Thyroid gland (tissue), 4 donors: ENCODE data around the gene PPP5C. TPM values are rescaled to one million over a fixed set of nuclear protein-coding genes. Genes with fewer than 3 reads are reported as not detected.

Experiments used
- DNase-seq, 2 donors: peaks; one replicate each; pipeline ENCODE4 v3.0.0-alpha.2; 2019
- H3K27ac ChIP-seq, 3 donors: fragments of 200-600 bp; sonication (generic); 1 replicate in 2 of 3; 2 replicates in 1 of 3; pipeline ENCODE4 v1.5.1; 2016 to 2019; ENCODE audit warnings: mild to moderate bottlenecking in 1 of 3, moderate library complexity in 1 of 3
- H3K27me3 ChIP-seq: fragments of 200-600 bp; sonication (generic); one replicate; pipeline ENCODE4 v1.5.1; 2019
- H3K36me3 ChIP-seq, 2 donors: fragments of 200-600 bp; sonication (generic); one replicate each; pipeline ENCODE4 v1.5.1; 2016 to 2019
- H3K4me1 ChIP-seq, 2 donors: fragments of 200-600 bp; sonication (generic); one replicate each; pipeline ENCODE4 v1.5.1; 2017 to 2019
- H3K4me3 ChIP-seq, 3 donors: fragments of 200-600 bp; sonication (generic); replicated peaks in 1 of 3; 1 replicate in 2 of 3; 2 replicates in 1 of 3; pipeline ENCODE4 v1.5.1; 2016; ENCODE audit warnings: mild to moderate bottlenecking in 1 of 3
- H3K9me3 ChIP-seq: fragments of 200-600 bp; sonication (generic); one replicate; pipeline ENCODE4 v1.5.1; 2017
- POLR2A ChIP-seq, 2 donors: fragments of 450-650 bp; IDR thresholded peaks; one replicate each; pipeline ENCODE4 v1.6.1; 2017; ENCODE audit warnings: antibody characterized with exemption in 2 of 2, mild to moderate bottlenecking in 2 of 2, moderate library complexity in 1 of 2
- WGBS, 2 donors: methylation state at CpG; one replicate each; pipeline ENCODE4 v1.1.5; 2017; 5-methylcytosine and 5-hydroxymethylcytosine counted together
- intact Hi-C: fragments of 100-400 bp; cut with DNase I; formaldehyde crosslinking; loops from one replicate; pipeline ENCODE4 v1.15.1; 2023
- total RNA-seq, 4 donors: library from RNA; depleted of rRNA; stranded (reverse); fragments of >200 nt; gene quantifications; one replicate each; pipeline ENCODE4 v1.2.3, GENCODE V29; 2016
- TF ChIP-seq, protein P1 (sequence below), 6 experiments: fragments of 200-600 bp in 3 of 6; fragments of 450-650 bp in 3 of 6; sonication (generic) in 3 of 6; IDR thresholded peaks; one replicate each; pipeline ENCODE4 v1.5.1; 2016 to 2019; ENCODE audit warnings: antibody characterized with exemption in 6 of 6, mild to moderate bottlenecking in 2 of 6, inconsistent platforms in 1 of 6, moderate library complexity in 1 of 6

PPP5C gene
- total RNA-seq, 4 donors from 2014 or later = 63.3 to 112 (median 80.7) TPM

DNA sequence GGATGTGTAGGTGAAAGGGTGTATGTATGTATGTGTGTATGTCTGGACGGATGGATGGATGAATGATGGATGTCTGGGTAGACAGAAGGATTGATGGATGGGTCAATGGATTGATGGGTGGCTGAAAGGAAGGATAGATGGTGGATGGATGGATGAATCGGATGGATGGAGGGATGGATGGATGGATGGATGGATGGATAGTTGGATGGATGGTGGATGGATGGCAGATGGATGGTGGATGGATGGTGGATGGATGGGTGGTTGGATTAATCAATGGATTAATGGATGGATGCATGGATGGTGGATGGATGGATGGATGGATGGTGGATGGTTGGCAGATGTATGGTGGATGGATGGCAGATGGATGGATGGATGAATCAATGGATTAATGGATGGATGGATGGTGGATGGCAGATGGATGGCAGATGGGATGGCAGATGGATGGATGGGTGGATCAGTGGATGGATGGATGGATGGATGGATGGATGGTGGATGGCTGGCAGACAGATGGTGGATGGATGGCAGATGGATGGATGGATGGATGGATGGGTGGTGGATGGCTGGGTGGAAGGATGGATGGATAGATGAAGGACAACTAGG is 16.5 kb upstream of the PPP5C start:
- intact Hi-C loops = no loop called here
- H3K9me3 ChIP-seq = no peaks in the 10 kb centered on the region
- no peaks in the 10 kb centered on the region for H3K4me1 ChIP-seq
- WGBS, 2 donors = 96 to 97% methylated on average over 2 of the region's 2 CpGs
- no peak overlapping the region for H3K4me3 ChIP-seq
- peaks cover 7 to 11% of the 10 kb centered on the region in 2 donors for H3K36me3 ChIP-seq
- TF ChIP-seq, protein P1, sequence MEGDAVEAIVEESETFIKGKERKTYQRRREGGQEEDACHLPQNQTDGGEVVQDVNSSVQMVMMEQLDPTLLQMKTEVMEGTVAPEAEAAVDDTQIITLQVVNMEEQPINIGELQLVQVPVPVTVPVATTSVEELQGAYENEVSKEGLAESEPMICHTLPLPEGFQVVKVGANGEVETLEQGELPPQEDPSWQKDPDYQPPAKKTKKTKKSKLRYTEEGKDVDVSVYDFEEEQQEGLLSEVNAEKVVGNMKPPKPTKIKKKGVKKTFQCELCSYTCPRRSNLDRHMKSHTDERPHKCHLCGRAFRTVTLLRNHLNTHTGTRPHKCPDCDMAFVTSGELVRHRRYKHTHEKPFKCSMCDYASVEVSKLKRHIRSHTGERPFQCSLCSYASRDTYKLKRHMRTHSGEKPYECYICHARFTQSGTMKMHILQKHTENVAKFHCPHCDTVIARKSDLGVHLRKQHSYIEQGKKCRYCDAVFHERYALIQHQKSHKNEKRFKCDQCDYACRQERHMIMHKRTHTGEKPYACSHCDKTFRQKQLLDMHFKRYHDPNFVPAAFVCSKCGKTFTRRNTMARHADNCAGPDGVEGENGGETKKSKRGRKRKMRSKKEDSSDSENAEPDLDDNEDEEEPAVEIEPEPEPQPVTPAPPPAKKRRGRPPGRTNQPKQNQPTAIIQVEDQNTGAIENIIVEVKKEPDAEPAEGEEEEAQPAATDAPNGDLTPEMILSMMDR (IDR thresholded peaks at IDR 0.05) = no peak
- TF ChIP-seq POLR2A (IDR thresholded peaks at IDR 0.05) = no peak
- H3K27ac ChIP-seq = no peak overlapping the region
- no peak for DNase-seq
- H3K27me3 ChIP-seq = no peaks in the 10 kb centered on the region

DNA sequence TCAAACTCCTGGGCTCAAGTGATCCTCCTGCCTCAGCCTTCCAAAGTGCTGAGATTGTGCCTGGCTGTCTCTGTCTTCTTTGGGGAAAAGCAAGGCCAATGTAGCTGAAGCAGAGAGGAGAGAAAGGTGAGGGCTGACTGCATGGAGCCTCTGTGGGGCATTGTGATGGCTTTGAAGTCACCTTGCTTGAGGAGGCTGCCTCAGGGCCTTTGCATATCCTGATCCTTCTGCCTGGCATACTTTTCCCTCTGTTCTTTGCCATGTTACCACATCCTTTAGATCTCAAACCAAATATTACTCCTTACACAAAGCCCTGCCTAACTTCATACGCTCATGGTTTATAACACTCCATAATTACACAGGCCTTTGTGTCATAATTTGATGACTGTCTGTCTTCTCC is 9.4 kb upstream of the PPP5C start:
- DNase-seq = no peak
- Histone ChIP-seq H3K4me3 (no peak overlapping the region), H3K4me1 (no peaks in the 10 kb centered on the region), H3K27me3 (no peaks in the 10 kb centered on the region), H3K36me3 (no peaks in the 10 kb centered on the region), H3K9me3 (no peaks in the 10 kb centered on the region), H3K27ac (no peak overlapping the region)
- intact Hi-C loops = no loop called here
- WGBS, 2 donors = 94 to 100% methylated on average over 1 of the region's 1 CpG
- TF ChIP-seq POLR2A (IDR thresholded peaks at IDR 0.05) = no peak
- TF ChIP-seq, protein P1 (IDR thresholded peaks at IDR 0.05) = no peak

DNA sequence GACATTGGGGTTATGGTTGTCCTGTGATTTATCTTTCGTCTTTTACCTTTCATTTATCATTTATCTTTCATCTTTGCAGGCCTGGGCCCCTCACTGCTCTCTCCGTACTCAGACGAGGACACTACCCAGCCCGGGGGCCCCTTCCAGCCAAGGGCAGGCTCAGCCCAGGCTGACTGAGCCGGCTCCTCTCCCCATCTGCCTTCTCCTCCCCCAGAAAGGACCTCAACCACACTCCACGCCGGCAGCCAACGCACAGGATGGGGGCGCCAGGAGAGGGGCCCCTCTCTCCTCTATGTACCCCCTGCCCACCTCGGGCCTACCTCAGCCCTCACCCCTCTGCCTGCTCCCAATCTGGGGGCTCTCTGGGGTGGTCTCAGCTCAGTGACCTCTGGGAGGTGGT is 7.4 kb upstream of the PPP5C start:
- Histone ChIP-seq H3K4me3 (no peak overlapping the region), H3K9me3 (no peaks in the 10 kb centered on the region), H3K4me1 (no peaks in the 10 kb centered on the region), H3K27ac (no peak overlapping the region), H3K27me3 (no peaks in the 10 kb centered on the region), H3K36me3 (no peaks in the 10 kb centered on the region)
- intact Hi-C loops = no loop called here
- no peak for TF ChIP-seq POLR2A (IDR thresholded peaks at IDR 0.05)
- TF ChIP-seq, protein P1 (IDR thresholded peaks at IDR 0.05) = no peak
- no peak for DNase-seq
- 75 to 85% methylated on average over 10 of the region's 10 CpGs for WGBS, 2 donors

DNA sequence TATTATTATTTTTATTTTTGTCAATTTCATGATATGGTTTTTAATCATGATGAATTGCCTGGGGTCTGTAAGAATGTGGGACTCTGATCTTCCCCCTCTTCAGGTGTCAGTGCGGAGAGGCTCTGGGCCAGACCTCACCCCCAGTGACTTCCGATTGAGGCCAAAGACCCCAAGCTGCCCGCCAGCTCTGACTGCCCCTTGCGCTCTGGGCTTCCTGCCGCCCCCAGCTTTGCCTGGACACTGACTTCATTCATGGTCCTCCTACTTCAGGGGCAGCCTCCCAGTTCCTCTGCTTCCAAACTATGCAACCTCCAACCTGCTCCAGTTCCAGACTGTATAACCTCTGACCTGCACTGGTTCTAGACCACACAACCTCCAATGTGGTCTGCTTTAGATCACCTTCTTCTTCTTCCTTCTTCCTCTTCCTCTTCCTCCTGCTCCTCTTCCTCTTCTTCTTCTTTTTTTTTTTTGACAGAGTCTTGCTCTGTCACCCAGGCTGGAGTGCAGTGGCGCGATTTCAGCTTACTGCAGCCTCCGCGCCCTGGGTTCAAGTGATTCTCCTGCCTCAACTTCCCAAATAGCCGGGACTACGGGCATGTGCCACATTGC is 6.7 kb upstream of the PPP5C start:
- no peaks in the 10 kb centered on the region for H3K9me3 ChIP-seq
- no peak overlapping the region for H3K27ac ChIP-seq
- H3K36me3 ChIP-seq = no peaks in the 10 kb centered on the region
- no peaks in the 10 kb centered on the region for H3K27me3 ChIP-seq
- H3K4me1 ChIP-seq = no peaks in the 10 kb centered on the region
- WGBS, 2 donors = 96 to 97% methylated on average over 11 of the region's 11 CpGs
- H3K4me3 ChIP-seq = no peak overlapping the region
- no peak for DNase-seq
- TF ChIP-seq, protein P1 (IDR thresholded peaks at IDR 0.05) = no peak
- TF ChIP-seq POLR2A (IDR thresholded peaks at IDR 0.05) = no peak
- intact Hi-C loops = loop anchor here (10.0 kb wide), 1 partner anchor 55 kb away; no protein-coding TSS in a partner anchor

DNA sequence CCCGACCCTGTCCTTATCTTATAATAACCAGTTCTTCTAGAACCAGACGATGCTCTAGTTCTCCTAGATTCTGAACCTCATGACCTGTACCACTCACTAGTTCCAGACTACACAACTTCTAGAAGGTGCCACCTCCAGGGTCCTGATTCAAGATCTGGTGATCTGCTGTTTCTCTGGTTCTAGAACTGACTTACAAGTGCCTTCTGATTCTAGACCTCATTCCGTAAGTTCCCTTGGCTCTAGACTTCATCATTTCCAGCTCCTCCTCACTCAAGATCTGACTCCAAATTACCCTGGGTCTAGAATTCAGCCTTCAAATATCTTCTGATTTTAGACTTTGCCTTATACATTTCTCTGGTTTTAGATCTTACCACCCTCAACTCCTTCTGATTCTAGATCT is 5.0 kb upstream of the PPP5C start:
- Histone ChIP-seq H3K27me3 (no peaks in the 10 kb centered on the region), H3K4me1 (peaks cover 0 to 4% of the 10 kb centered on the region in 2 donors), H3K9me3 (no peaks in the 10 kb centered on the region), H3K36me3 (no peaks in the 10 kb centered on the region), H3K27ac (no peak overlapping the region), H3K4me3 (no peak overlapping the region)
- no peak for DNase-seq
- no peak for TF ChIP-seq POLR2A (IDR thresholded peaks at IDR 0.05)
- TF ChIP-seq, protein P1 (IDR thresholded peaks at IDR 0.05) = no peak
- intact Hi-C loops = loop anchor here (10.0 kb wide), 1 partner anchor 57 kb away; no protein-coding TSS in a partner anchor
- 93 to 94% methylated on average over 3 of the region's 3 CpGs for WGBS, 2 donors
